ENCODE measurements around the gene ANO8. TPM values are rescaled to one million over a fixed set of nuclear protein-coding genes. Genes with fewer than 3 reads are reported as not detected.

The ANO8 gene
- total and polyA plus RNA-seq, 2 of the 13 experiments (the other 11 are each of a cell fraction or from before 2014, with no cell fraction given): 1.8 to 3.5 TPM

- TF ChIP-seq ZBTB20 (CRISPR knock-in tag; IDR thresholded peaks at IDR 0.05; ENCODE audit: borderline replicate concordance, low read depth) (0 out of 2 replicates have a peak, but pooled peaks have one; percentile 5), ZFY (CRISPR knock-in tag; IDR thresholded peaks at IDR 0.05) (0 out of 2 replicates have a peak, but pooled peaks have one; percentile 5), SIN3A (IDR thresholded peaks at IDR 0.05; ENCODE audit: borderline replicate concordance, low read depth, low read length) (no peak), GABPB1 (CRISPR knock-in tag; IDR thresholded peaks at IDR 0.05) (no peak), ZNF704 (CRISPR knock-in tag; IDR thresholded peaks at IDR 0.05; ENCODE audit: borderline replicate concordance) (no peak), EHMT2 (IDR thresholded peaks at IDR 0.05; ENCODE audit: borderline replicate concordance, low read depth, low read length) (no peak), DMAP1 (CRISPR knock-in tag; IDR thresholded peaks at IDR 0.05) (peak; percentile 57), XBP1 (CRISPR knock-in tag; IDR thresholded peaks at IDR 0.05) (peak; percentile 3; the same call in 1 of the 2 replicates), MEIS1 (CRISPR knock-in tag; IDR thresholded peaks at IDR 0.05; ENCODE audit: borderline replicate concordance) (no peak), MTA3 (CRISPR knock-in tag; IDR thresholded peaks at IDR 0.05) (no peak), MTF1 (CRISPR knock-in tag; IDR thresholded peaks at IDR 0.05) (no peak), POLR2AphosphoS5 (IDR thresholded peaks at IDR 0.05; ENCODE audit: low read depth, low read length) (no peak), ZNF343 (CRISPR knock-in tag; IDR thresholded peaks at IDR 0.05) (no peak), STAT6 (CRISPR knock-in tag; IDR thresholded peaks at IDR 0.05; ENCODE audit: borderline replicate concordance) (no peak), FOXM1 (CRISPR knock-in tag; IDR thresholded peaks at IDR 0.05) (no peak), NFE2L2 (IDR thresholded peaks at IDR 0.05; ENCODE audit: low read length) (no peak), ZNF614 (CRISPR knock-in tag; IDR thresholded peaks at IDR 0.05; ENCODE audit: borderline replicate concordance) (no peak), ZBTB42 (CRISPR knock-in tag; IDR thresholded peaks at IDR 0.05) (no peak), MAX (IDR thresholded peaks at IDR 0.05) (peak; percentile 45), YY1 (IDR thresholded peaks at IDR 0.05; ENCODE audit: insufficient read depth, insufficient replicate concordance, low read depth, low read length) (no peak), RFX3 (CRISPR knock-in tag; IDR thresholded peaks at IDR 0.05) (no peak), ATF1 (CRISPR knock-in tag; IDR thresholded peaks at IDR 0.05) (no peak), AHR (CRISPR knock-in tag; IDR thresholded peaks at IDR 0.05) (no peak), HDAC2 (CRISPR knock-in tag; IDR thresholded peaks at IDR 0.05) (no peak), ZNF749 (CRISPR knock-in tag; IDR thresholded peaks at IDR 0.05; ENCODE audit: borderline replicate concordance) (no peak), SATB2 (CRISPR knock-in tag; IDR thresholded peaks at IDR 0.05) (no peak), DRAP1 (CRISPR knock-in tag; IDR thresholded peaks at IDR 0.05) (no peak)
- TF ChIP-seq, protein P1, sequence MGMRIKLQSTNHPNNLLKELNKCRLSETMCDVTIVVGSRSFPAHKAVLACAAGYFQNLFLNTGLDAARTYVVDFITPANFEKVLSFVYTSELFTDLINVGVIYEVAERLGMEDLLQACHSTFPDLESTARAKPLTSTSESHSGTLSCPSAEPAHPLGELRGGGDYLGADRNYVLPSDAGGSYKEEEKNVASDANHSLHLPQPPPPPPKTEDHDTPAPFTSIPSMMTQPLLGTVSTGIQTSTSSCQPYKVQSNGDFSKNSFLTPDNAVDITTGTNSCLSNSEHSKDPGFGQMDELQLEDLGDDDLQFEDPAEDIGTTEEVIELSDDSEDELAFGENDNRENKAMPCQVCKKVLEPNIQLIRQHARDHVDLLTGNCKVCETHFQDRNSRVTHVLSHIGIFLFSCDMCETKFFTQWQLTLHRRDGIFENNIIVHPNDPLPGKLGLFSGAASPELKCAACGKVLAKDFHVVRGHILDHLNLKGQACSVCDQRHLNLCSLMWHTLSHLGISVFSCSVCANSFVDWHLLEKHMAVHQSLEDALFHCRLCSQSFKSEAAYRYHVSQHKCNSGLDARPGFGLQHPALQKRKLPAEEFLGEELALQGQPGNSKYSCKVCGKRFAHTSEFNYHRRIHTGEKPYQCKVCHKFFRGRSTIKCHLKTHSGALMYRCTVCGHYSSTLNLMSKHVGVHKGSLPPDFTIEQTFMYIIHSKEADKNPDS (CRISPR knock-in tag; IDR thresholded peaks at IDR 0.05): no peak
Observed at GRCh38 chr19:17306285-17306714, 28.4 kb downstream of the ANO8 start (continued).
